CD4-positive, alpha-beta memory T cell (primary cell): ENCODE measurements around the gene SF3B1. TPM values are rescaled to one million over a fixed set of nuclear protein-coding genes. Genes with fewer than 3 reads are reported as not detected.
"Not testable (repeated sequence)": the region's sequence is repeated elsewhere in the genome, so short reads cannot be mapped to it uniquely, and the experiment has no call there.

Source experiments
- CTCF ChIA-PET: fragments of 350-600 bp; sonication (Branson Sonifier 250); formaldehyde crosslinking; loops from one replicate; lab custom pipeline; 2021; ENCODE audit warnings: inconsistent platforms; ENCODE audit not compliant: partially characterized antibody; lab: Charles Lee
- POLR2A ChIA-PET: fragments of 350-600 bp; sonication (Branson Sonifier 250); formaldehyde crosslinking; loops from one replicate; lab custom pipeline; 2021; ENCODE audit not compliant: partially characterized antibody; lab: Charles Lee
- DNase-seq, 5 donors: peaks; one replicate each; pipeline versions ENCODE4 v3.0.0 to v3.0.0-alpha.2; 2020 to 2022; ENCODE audit warnings: mixed read lengths in 1 of 5
- H3K27ac ChIP-seq: one replicate; pipeline ENCODE4 v1.7.0; 2013; ENCODE audit warnings: low read depth, low read length
- H3K27me3 ChIP-seq: 2 replicates; pipeline ENCODE4 v1.7.0; 2013; ENCODE audit warnings: mild to moderate bottlenecking, low read length, moderate library complexity; ENCODE audit not compliant: insufficient read depth
- H3K36me3 ChIP-seq: 2 replicates; pipeline ENCODE4 v1.7.0; 2013; ENCODE audit warnings: mild to moderate bottlenecking, low read length, moderate library complexity; ENCODE audit not compliant: insufficient read depth
- H3K4me1 ChIP-seq: 2 replicates; pipeline ENCODE4 v1.7.0; 2013; ENCODE audit warnings: mild to moderate bottlenecking, low read length, moderate library complexity; ENCODE audit not compliant: insufficient read depth
- H3K4me3 ChIP-seq, 2 donors: one replicate each; pipeline ENCODE4 v1.7.0; 2013; ENCODE audit warnings: low read length in 2 of 2, mild to moderate bottlenecking in 1 of 2
- H3K9me3 ChIP-seq, 2 donors: one replicate each; pipeline ENCODE4 v1.7.0; 2013; ENCODE audit warnings: low read length in 2 of 2, control low read depth in 1 of 2; ENCODE audit not compliant: control insufficient read depth in 1 of 2
- H3K27ac Mint-ChIP-seq, 7 donors: one replicate each; pipeline ENCODE4 v1.8.0; 2020 to 2021; ENCODE audit warnings: mixed read lengths in 7 of 7, mild to moderate bottlenecking in 6 of 7, inconsistent platforms in 3 of 7, moderate library complexity in 3 of 7
- H3K27me3 Mint-ChIP-seq, 2 donors: one replicate each; pipeline ENCODE4 v1.8.0; 2020 to 2021; ENCODE audit warnings: mixed read lengths in 2 of 2
- H3K36me3 Mint-ChIP-seq, 2 donors: one replicate each; pipeline ENCODE4 v1.8.0; 2020 to 2021; ENCODE audit warnings: mixed read lengths in 2 of 2, inconsistent platforms in 1 of 2, mild to moderate bottlenecking in 1 of 2
- H3K4me1 Mint-ChIP-seq, 4 donors: one replicate each; pipeline ENCODE4 v1.8.0; 2020 to 2021; ENCODE audit warnings: mixed read lengths in 4 of 4, mild to moderate bottlenecking in 1 of 4
- H3K4me3 Mint-ChIP-seq, 8 donors: one replicate each; pipeline ENCODE4 v1.8.0; 2020 to 2021; ENCODE audit warnings: mixed read lengths in 8 of 8, mild to moderate bottlenecking in 7 of 8, moderate library complexity in 6 of 8, inconsistent platforms in 3 of 8
- H3K9me3 Mint-ChIP-seq, 8 donors: one replicate each; pipeline ENCODE4 v1.8.0; 2020 to 2021; ENCODE audit warnings: mixed read lengths in 8 of 8, mild to moderate bottlenecking in 5 of 8, inconsistent platforms in 3 of 8, moderate library complexity in 1 of 8
- intact Hi-C: fragments of 100-400 bp; cut with micrococcal nuclease; formaldehyde crosslinking; loops from one replicate; pipeline ENCODE4 v1.15.1; 2023
- polyA plus RNA-seq, 2 donors: library from polyadenylated mRNA; unstranded; fragments of 300-500 nt; fragmentation: Illumina TruSeq; gene quantifications; one replicate each; pipeline ENCODE4 v1.2.3, GENCODE V29; 2021
- total RNA-seq, 2 experiments: library from RNA; stranded (reverse); gene quantifications; one replicate each; pipeline ENCODE4 v1.2.3, GENCODE V29; 2021

Gene SF3B1
- total and polyA plus RNA-seq, 4 experiments from 2014 or later, result 103 to 604 (median 378) TPM

DNA sequence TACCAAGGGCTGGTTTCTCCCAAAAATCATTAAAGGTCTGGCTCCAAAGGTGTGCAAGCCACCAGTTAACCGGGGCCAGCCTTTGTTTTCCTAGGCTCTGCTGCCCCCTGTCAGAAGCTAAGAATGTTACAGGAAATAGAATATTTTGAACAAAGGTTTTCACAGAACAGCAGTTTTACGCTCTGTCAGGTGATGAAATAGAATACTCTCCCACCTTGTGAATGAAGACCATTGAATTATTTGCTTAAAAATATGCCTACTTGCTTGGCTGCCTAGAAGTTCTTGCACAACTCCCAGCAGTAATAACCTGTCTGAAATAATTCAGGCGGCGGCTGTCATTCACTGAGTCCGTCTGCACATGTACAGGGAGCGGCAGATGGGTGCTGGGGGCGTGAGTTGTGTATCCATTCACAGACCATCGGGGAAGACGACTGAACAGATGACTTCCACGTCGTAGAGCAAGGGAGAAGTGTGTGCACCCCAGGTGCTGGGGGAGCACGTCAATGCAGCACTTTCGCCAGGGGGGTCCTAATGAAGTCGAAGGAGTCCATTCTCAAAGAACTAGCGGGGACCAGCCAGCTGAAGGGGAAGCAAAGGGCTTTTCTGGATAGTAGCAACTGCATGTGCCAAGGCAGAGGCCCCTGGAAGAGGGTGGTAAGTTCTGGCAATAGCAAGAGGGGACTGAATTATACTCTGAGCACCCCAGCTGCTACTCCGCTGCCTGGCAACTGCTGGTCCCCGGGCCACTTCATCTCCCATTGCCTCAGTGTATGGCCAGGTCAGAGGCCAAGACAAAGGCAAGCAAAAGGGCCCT is 56.1 kb downstream of the SF3B1 start:
- H3K27me3 ChIP-seq, result no peaks in the 10 kb centered on the region
- no peak overlapping the region for H3K4me3 ChIP-seq
- H3K9me3 Mint-ChIP-seq, result peaks cover 0 to 2% (median 0%) of the 10 kb centered on the region in 8 donors
- H3K36me3 ChIP-seq, result no peaks in the 10 kb centered on the region
- DNase-seq, result peak; percentile 60 to 69 (median 63)
- H3K4me1 ChIP-seq, result peaks cover 8% of the 10 kb centered on the region
- intact Hi-C loops, result loop anchor here (1.0 to 2.0 kb wide), 5 partner anchors 68 to 580 kb away; partner anchors contain the start of genes ANKRD44 and GTF3C3
- peak overlapping the region in 2 of 7 donors; percentile 0 to 52 for H3K27ac Mint-ChIP-seq
- ChIA-PET CTCF (interaction anchor here (0.9 to 3.7 kb wide), 16 partner anchors 10 to 628 kb away, joined by 3 to 46 read pairs (median 4); no protein-coding TSS in a partner anchor), POLR2A (interaction anchor here (1.0 kb wide), 1 partner anchor 65 kb away, joined by 3 read pairs; no protein-coding TSS in a partner anchor)
- H3K4me3 Mint-ChIP-seq, result no peak overlapping the region
- H3K36me3 Mint-ChIP-seq, result no peaks in the 10 kb centered on the region
- no peak overlapping the region for H3K27ac ChIP-seq
- H3K27me3 Mint-ChIP-seq, result peaks cover 1 to 3% of the 10 kb centered on the region in 2 donors
- H3K4me1 Mint-ChIP-seq, result peaks cover 5 to 12% (median 10%) of the 10 kb centered on the region in 4 donors
- no peaks in the 10 kb centered on the region for H3K9me3 ChIP-seq

GRCh38 chr2:197378086-197378485 is 56.7 kb downstream of the SF3B1 start:
- Mint-ChIP-seq H3K4me1 (peaks cover 5 to 9% (median 7%) of the 10 kb centered on the region in 4 donors), H3K27ac (no peak overlapping the region), H3K4me3 (no peak overlapping the region), H3K9me3 (peaks cover 0 to 2% (median 0%) of the 10 kb centered on the region in 8 donors), H3K27me3 (peaks cover 1 to 3% of the 10 kb centered on the region in 2 donors), H3K36me3 (no peaks in the 10 kb centered on the region)
- intact Hi-C loops, result loop anchor here (1.0 to 2.0 kb wide), 5 partner anchors 68 to 579 kb away; partner anchors contain the start of genes ANKRD44 and GTF3C3
- H3K27me3 ChIP-seq, result no peaks in the 10 kb centered on the region
- H3K4me3 ChIP-seq, result no peak overlapping the region
- peaks cover 6% of the 10 kb centered on the region for H3K4me1 ChIP-seq
- no peak overlapping the region for H3K27ac ChIP-seq
- H3K36me3 ChIP-seq, result no peaks in the 10 kb centered on the region
- H3K9me3 ChIP-seq, result no peaks in the 10 kb centered on the region
- ChIA-PET CTCF (interaction anchor here (0.9 to 3.7 kb wide), 15 partner anchors 10 to 627 kb away, joined by 3 to 46 read pairs (median 4); no protein-coding TSS in a partner anchor), POLR2A (interaction anchor here (1.0 kb wide), 1 partner anchor 64 kb away, joined by 3 read pairs; no protein-coding TSS in a partner anchor)
- DNase-seq, result no peak

DNA sequence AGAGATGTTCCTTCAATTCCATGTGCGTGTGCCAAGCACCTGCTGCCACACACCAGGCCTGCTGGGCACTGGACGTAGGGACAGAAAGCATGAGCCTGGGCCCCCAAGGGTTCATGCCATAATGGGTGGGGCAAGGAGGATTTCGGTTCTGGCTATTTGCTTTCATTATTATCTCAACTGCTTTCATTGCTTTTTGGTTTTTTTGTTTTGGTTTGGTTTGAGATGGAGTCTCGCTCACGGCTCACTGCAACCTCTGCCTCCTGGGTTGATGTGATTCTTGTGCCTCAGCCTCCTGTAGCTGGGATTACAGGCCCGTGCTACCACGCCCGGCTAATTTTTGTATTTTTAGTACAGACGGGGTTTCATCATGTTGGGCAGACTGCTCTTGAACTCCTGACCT is 57.2 kb downstream of the SF3B1 start:
- Mint-ChIP-seq H3K9me3 (peaks cover 0 to 2% (median 0%) of the 10 kb centered on the region in 8 donors), H3K27me3 (peaks cover 1 to 3% of the 10 kb centered on the region in 2 donors), H3K36me3 (no peaks in the 10 kb centered on the region), H3K4me1 (peaks cover 5 to 9% (median 7%) of the 10 kb centered on the region in 4 donors), H3K4me3 (no peak overlapping the region), H3K27ac (no peak overlapping the region)
- intact Hi-C loops, result loop anchor here (1.0 to 2.0 kb wide), 5 partner anchors 67 to 579 kb away; partner anchors contain the start of genes ANKRD44 and GTF3C3
- DNase-seq, result no peak
- CTCF ChIA-PET, result interaction anchor here (0.9 to 3.7 kb wide), 12 partner anchors 64 to 627 kb away, joined by 3 to 46 read pairs (median 4); no protein-coding TSS in a partner anchor
- POLR2A ChIA-PET, result interaction anchor here (0.7 kb wide), 1 partner anchor 66 kb away, joined by 5 read pairs; no protein-coding TSS in a partner anchor
- H3K36me3 ChIP-seq, result no peaks in the 10 kb centered on the region
- H3K27me3 ChIP-seq, result no peaks in the 10 kb centered on the region
- no peaks in the 10 kb centered on the region for H3K9me3 ChIP-seq
- no peak overlapping the region for H3K4me3 ChIP-seq
- peaks cover 6% of the 10 kb centered on the region for H3K4me1 ChIP-seq
- no peak overlapping the region for H3K27ac ChIP-seq

- Mint-ChIP-seq H3K9me3 (peaks cover 0 to 2% (median 0%) of the 10 kb centered on the region in 8 donors), H3K27me3 (no peaks in the 10 kb centered on the region), H3K4me3 (no peak overlapping the region), H3K4me1 (peaks cover 8 to 17% (median 15%) of the 10 kb centered on the region in 4 donors), H3K27ac (peak overlapping the region in 1 of 7 donors; percentile 9), H3K36me3 (no peaks in the 10 kb centered on the region)
- CTCF ChIA-PET, result interaction anchor here (0.7 to 1.4 kb wide), 2 partner anchors 259 to 332 kb away, joined by 3 to 5 read pairs; no protein-coding TSS in a partner anchor
- intact Hi-C loops, result no loop called here
- peaks cover 11% of the 10 kb centered on the region for H3K4me1 ChIP-seq
- H3K4me3 ChIP-seq, result no peak overlapping the region
- no peak for DNase-seq
- H3K27ac ChIP-seq, result no peak overlapping the region
- H3K27me3 ChIP-seq, result no peaks in the 10 kb centered on the region
- H3K9me3 ChIP-seq, result no peaks in the 10 kb centered on the region
- H3K36me3 ChIP-seq, result no peaks in the 10 kb centered on the region
- POLR2A ChIA-PET, result no interaction called here
Measured at GRCh38 chr2:197372592-197372991, 62.2 kb downstream of the SF3B1 start.

- peaks cover 11% of the 10 kb centered on the region for H3K4me1 ChIP-seq
- H3K36me3 ChIP-seq, H3K36me3 Mint-ChIP-seq, H3K4me3 ChIP-seq, H3K9me3 ChIP-seq, H3K9me3 Mint-ChIP-seq, intact Hi-C loops, POLR2A ChIA-PET, DNase-seq, H3K27ac ChIP-seq, H3K4me3 Mint-ChIP-seq, H3K27me3 Mint-ChIP-seq, H3K27me3 ChIP-seq, H3K27ac Mint-ChIP-seq: not testable (repeated sequence)
- CTCF ChIA-PET, result interaction anchor here (2.3 kb wide), 1 partner anchor 257 kb away, joined by 10 read pairs; no protein-coding TSS in a partner anchor
- H3K4me1 Mint-ChIP-seq, result peaks cover 8 to 17% (median 12%) of the 10 kb centered on the region in 4 donors
Measured at GRCh38 chr2:197370664-197371063, 64.2 kb downstream of the SF3B1 start.

DNA sequence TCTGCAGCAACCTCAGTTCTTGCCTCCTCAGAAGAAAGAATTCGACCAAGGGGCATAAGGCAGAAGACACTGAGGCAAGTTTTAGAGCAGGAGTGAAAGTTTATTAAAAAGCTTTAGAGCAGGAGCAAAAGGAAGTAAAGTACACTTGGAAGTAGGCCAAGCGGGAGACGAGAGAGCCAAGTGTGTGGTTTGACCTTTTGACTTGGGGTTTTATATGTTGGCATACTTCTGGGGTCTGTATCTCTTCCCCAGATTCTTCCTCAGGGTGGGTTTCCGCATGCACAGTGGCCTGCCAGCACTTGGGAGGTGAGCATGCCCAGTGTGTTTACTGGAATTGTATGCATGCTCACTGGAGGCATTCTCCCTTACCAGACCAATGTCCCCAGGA is 64.9 kb downstream of the SF3B1 start:
- Histone ChIP-seq H3K4me3 (no peak overlapping the region), H3K36me3 (no peaks in the 10 kb centered on the region), H3K4me1 (peaks cover 11% of the 10 kb centered on the region), H3K9me3 (no peaks in the 10 kb centered on the region), H3K27ac (no peak overlapping the region), H3K27me3 (no peaks in the 10 kb centered on the region)
- Mint-ChIP-seq H3K4me3 (no peak overlapping the region), H3K36me3 (no peaks in the 10 kb centered on the region), H3K27me3 (no peaks in the 10 kb centered on the region), H3K4me1 (peaks cover 8 to 17% (median 12%) of the 10 kb centered on the region in 4 donors), H3K9me3 (peaks cover 0 to 2% (median 0%) of the 10 kb centered on the region in 8 donors), H3K27ac (no peak overlapping the region)
- intact Hi-C loops, result no loop called here
- POLR2A ChIA-PET, result no interaction called here
- peak in 1 of 5 donors; percentile 7 for DNase-seq
- CTCF ChIA-PET, result interaction anchor here (1.2 to 2.3 kb wide), 2 partner anchors 11 to 256 kb away, joined by 3 to 10 read pairs; no protein-coding TSS in a partner anchor
